ENCODE measurements around the gene HIF1A. TPM values are rescaled to one million over a fixed set of nuclear protein-coding genes. Genes with fewer than 3 reads are reported as not detected.
"Not testable (repeated sequence)": the region's sequence is repeated elsewhere in the genome, so short reads cannot be mapped to it uniquely, and the experiment has no call there.

Gene HIF1A
- total RNA-seq, 1 donor from 2014 or later: 129 TPM

GRCh38 chr14:61656341-61656740 is 39.0 kb upstream of the HIF1A start:
- Mint-ChIP-seq H3K9me3 (no peaks in the 10 kb centered on the region), H3K36me3 (ENCODE audit: low read depth) (no peaks in the 10 kb centered on the region), H3K4me3 (no peak overlapping the region), H3K27me3 (ENCODE audit: low read depth) (peaks cover 32% of the 10 kb centered on the region), H3K4me1 (no peaks in the 10 kb centered on the region), H3K27ac (ENCODE audit: unreplicated experiment) (no peak overlapping the region)
- TF ChIP-seq CTCF (conservative IDR thresholded peaks at IDR 0.05): no peak
- DNase-seq (ENCODE audit: low read depth, low spot score): no peak

- H3K27ac Mint-ChIP-seq (ENCODE audit: unreplicated experiment); H3K4me1 Mint-ChIP-seq; H3K36me3 Mint-ChIP-seq (ENCODE audit: low read depth); H3K4me3 Mint-ChIP-seq; DNase-seq (ENCODE audit: low read depth, low spot score); H3K9me3 Mint-ChIP-seq: not testable (repeated sequence)
- H3K27me3 Mint-ChIP-seq (ENCODE audit: low read depth): peaks cover 16% of the 10 kb centered on the region
These were observed 37.2 kb upstream of the HIF1A start for GRCh38 chr14:61658111-61658510.

GRCh38 chr14:61659582-61659981 is 35.7 kb upstream of the HIF1A start:
- no peaks in the 10 kb centered on the region for H3K4me1 Mint-ChIP-seq
- no peak for TF ChIP-seq CTCF (conservative IDR thresholded peaks at IDR 0.05)
- H3K36me3 Mint-ChIP-seq (ENCODE audit: low read depth): no peaks in the 10 kb centered on the region
- H3K27ac Mint-ChIP-seq (ENCODE audit: unreplicated experiment): no peak overlapping the region
- no peak for DNase-seq (ENCODE audit: low read depth, low spot score)
- H3K27me3 Mint-ChIP-seq (ENCODE audit: low read depth): peaks cover 2% of the 10 kb centered on the region
- no peaks in the 10 kb centered on the region for H3K9me3 Mint-ChIP-seq
- H3K4me3 Mint-ChIP-seq: no peak overlapping the region

- no peak for DNase-seq (ENCODE audit: low read depth, low spot score)
- TF ChIP-seq CTCF (conservative IDR thresholded peaks at IDR 0.05): no peak
- Mint-ChIP-seq H3K27ac (ENCODE audit: unreplicated experiment) (no peak overlapping the region), H3K4me1 (no peaks in the 10 kb centered on the region), H3K4me3 (no peak overlapping the region), H3K27me3 (ENCODE audit: low read depth) (no peaks in the 10 kb centered on the region), H3K36me3 (ENCODE audit: low read depth) (no peaks in the 10 kb centered on the region), H3K9me3 (no peaks in the 10 kb centered on the region)
These were observed 33.6 kb upstream of the HIF1A start for GRCh38 chr14:61661471-61662400.

GRCh38 chr14:61662437-61663311 is 32.6 kb upstream of the HIF1A start:
- Mint-ChIP-seq H3K4me3 (no peak overlapping the region), H3K9me3 (no peaks in the 10 kb centered on the region), H3K27me3 (ENCODE audit: low read depth) (no peaks in the 10 kb centered on the region), H3K4me1 (no peaks in the 10 kb centered on the region), H3K36me3 (ENCODE audit: low read depth) (no peaks in the 10 kb centered on the region), H3K27ac (ENCODE audit: unreplicated experiment) (no peak overlapping the region)
- no peak for DNase-seq (ENCODE audit: low read depth, low spot score)
- TF ChIP-seq CTCF (conservative IDR thresholded peaks at IDR 0.05): no peak

Data from neural crest cell (in vitro differentiated cells).